Tibial nerve (tissue), 4 donors: ENCODE data around the gene ATG14.

Experiments used
- EP300 ChIP-seq, 2 donors: sonication (generic); formaldehyde crosslinking; IDR thresholded peaks; one replicate each; pipeline ENCODE4 v1.6.1; 2017; ENCODE audit warnings: antibody characterized with exemption in 2 of 2, mild to moderate bottlenecking in 1 of 2
- POLR2A ChIP-seq, 2 donors: fragments of 450-650 bp; IDR thresholded peaks; one replicate each; pipeline ENCODE4 v1.6.1; 2017; ENCODE audit warnings: antibody characterized with exemption in 2 of 2, mild to moderate bottlenecking in 2 of 2, moderate library complexity in 2 of 2
- TF ChIP-seq, protein P1 (sequence below), 5 experiments: fragments of 200-600 bp in 3 of 5; fragments of 450-650 bp in 2 of 5; sonication (generic) in 3 of 5; IDR thresholded peaks; one replicate each; pipeline ENCODE4 v1.5.1; 2016 to 2019; ENCODE audit warnings: antibody characterized with exemption in 5 of 5, mild to moderate bottlenecking in 3 of 5, moderate library complexity in 2 of 5

DNA sequence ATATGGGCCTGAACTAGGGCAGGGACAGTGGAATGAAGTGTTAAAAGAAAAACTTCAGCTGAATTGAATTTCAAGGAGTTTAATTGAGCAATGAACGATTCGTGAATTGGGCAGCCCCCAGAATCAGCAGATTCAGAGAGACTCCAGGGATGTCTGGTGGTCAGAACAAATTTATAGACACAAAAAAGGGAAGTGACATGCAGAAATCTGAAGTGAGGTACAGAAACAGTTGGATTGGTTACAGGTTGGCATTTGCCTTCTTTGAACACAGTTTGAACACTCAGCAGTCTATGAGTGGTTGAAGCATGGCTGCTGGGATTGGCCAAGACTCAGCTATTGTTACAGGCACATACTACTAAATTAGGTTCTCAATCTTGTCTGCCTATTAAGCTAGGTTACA is 38.5 kb upstream of the ATG14 start:
- TF ChIP-seq, protein P1, sequence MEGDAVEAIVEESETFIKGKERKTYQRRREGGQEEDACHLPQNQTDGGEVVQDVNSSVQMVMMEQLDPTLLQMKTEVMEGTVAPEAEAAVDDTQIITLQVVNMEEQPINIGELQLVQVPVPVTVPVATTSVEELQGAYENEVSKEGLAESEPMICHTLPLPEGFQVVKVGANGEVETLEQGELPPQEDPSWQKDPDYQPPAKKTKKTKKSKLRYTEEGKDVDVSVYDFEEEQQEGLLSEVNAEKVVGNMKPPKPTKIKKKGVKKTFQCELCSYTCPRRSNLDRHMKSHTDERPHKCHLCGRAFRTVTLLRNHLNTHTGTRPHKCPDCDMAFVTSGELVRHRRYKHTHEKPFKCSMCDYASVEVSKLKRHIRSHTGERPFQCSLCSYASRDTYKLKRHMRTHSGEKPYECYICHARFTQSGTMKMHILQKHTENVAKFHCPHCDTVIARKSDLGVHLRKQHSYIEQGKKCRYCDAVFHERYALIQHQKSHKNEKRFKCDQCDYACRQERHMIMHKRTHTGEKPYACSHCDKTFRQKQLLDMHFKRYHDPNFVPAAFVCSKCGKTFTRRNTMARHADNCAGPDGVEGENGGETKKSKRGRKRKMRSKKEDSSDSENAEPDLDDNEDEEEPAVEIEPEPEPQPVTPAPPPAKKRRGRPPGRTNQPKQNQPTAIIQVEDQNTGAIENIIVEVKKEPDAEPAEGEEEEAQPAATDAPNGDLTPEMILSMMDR (IDR thresholded peaks at IDR 0.05) = no peak
- TF ChIP-seq POLR2A (IDR thresholded peaks at IDR 0.05) (no peak), EP300 (IDR thresholded peaks at IDR 0.05) (no peak)
